ENCODE measurements around the gene YWHAH. TPM values are rescaled to one million over a fixed set of nuclear protein-coding genes. Genes with fewer than 3 reads are reported as not detected.

Gene YWHAH
- total and polyA plus RNA-seq, 2 experiments from 2014 or later, result 168 to 237 TPM

GRCh38 chr22:31942091-31942490, 2.2 kb upstream of the YWHAH start:
- Histone ChIP-seq H3K9ac (no peak overlapping the region), H3K36me3 (ENCODE audit: low read depth) (no peaks in the 10 kb centered on the region), H3K4me3 (no peak overlapping the region), H3K4me2 (ENCODE audit: unreplicated experiment) (no peak overlapping the region), H3K9me3 (ENCODE audit: low read depth) (no peaks in the 10 kb centered on the region), H2AFZ (no peak overlapping the region), H3K9me2 (ENCODE audit: insufficient read depth) (no peaks in the 10 kb centered on the region), H3K27me3 (replicated peaks; ENCODE audit: insufficient read depth) (no peaks in the 10 kb centered on the region), H3K79me2 (ENCODE audit: insufficient read depth) (peaks cover 25% of the 10 kb centered on the region), H3F3A (ENCODE audit: insufficient read depth) (peaks cover 11% of the 10 kb centered on the region), H3K27ac (no peak overlapping the region), H3K4me1 (ENCODE audit: insufficient read depth) (peaks cover 15% of the 10 kb centered on the region), H4K20me1 (ENCODE audit: insufficient read depth) (no peaks in the 10 kb centered on the region)
- no peak for DNase-seq
- in situ Hi-C loops (cut with MboI), result no loop called here
- WGBS, 2 experiments (ENCODE audit: low coverage in 1 of 2, low lambda C conversion rate in 2 of 2, missing lambda C conversion rate in 2 of 2), result 88 to 89% methylated on average over 5 of the region's 5 CpGs
- no peak for TF ChIP-seq EZH2 (IDR thresholded peaks at IDR 0.05; ENCODE audit: insufficient read depth, poor library complexity, severe bottlenecking)
- no peak for TF ChIP-seq EZH2phosphoT487 (IDR thresholded peaks at IDR 0.05; ENCODE audit: insufficient read depth, low read depth)

GRCh38 chr22:31943206-31943977, 943 bp upstream of the YWHAH start:
- WGBS, 2 experiments (ENCODE audit: low coverage in 1 of 2, low lambda C conversion rate in 2 of 2, missing lambda C conversion rate in 2 of 2), result 45 to 46% methylated on average over 15 of the region's 15 CpGs
- in situ Hi-C loops (cut with MboI), result no loop called here
- 0 out of 2 replicates have a peak, but pooled peaks cover 9% of the 10 kb centered on the region for H3K36me3 ChIP-seq (ENCODE audit: low read depth)
- H3K9ac ChIP-seq, result peak overlapping the region; percentile 79
- no peak for TF ChIP-seq EZH2 (IDR thresholded peaks at IDR 0.05; ENCODE audit: insufficient read depth, poor library complexity, severe bottlenecking)
- no peak for TF ChIP-seq EZH2phosphoT487 (IDR thresholded peaks at IDR 0.05; ENCODE audit: insufficient read depth, low read depth)
- no peaks in the 10 kb centered on the region for H4K20me1 ChIP-seq (ENCODE audit: insufficient read depth)
- peaks cover 15% of the 10 kb centered on the region for H3K4me1 ChIP-seq (ENCODE audit: insufficient read depth)
- H2AFZ ChIP-seq, result peak overlapping the region; percentile 84
- no peaks in the 10 kb centered on the region for H3K9me3 ChIP-seq (ENCODE audit: low read depth)
- H3K79me2 ChIP-seq (ENCODE audit: insufficient read depth), result peaks cover 38% of the 10 kb centered on the region
- peak overlapping the region; percentile 76 for H3K4me2 ChIP-seq (ENCODE audit: unreplicated experiment)
- no peaks in the 10 kb centered on the region for H3K27me3 ChIP-seq (replicated peaks; ENCODE audit: insufficient read depth)
- H3F3A ChIP-seq (ENCODE audit: insufficient read depth), result peaks cover 16% of the 10 kb centered on the region
- DNase-seq, result no peak
- H3K9me2 ChIP-seq (ENCODE audit: insufficient read depth), result no peaks in the 10 kb centered on the region
- H3K4me3 ChIP-seq, result peak overlapping the region; percentile 100
- peak overlapping the region; percentile 69 for H3K27ac ChIP-seq

- Histone ChIP-seq H4K20me1 (ENCODE audit: insufficient read depth) (no peaks in the 10 kb centered on the region), H3K79me2 (ENCODE audit: insufficient read depth) (peaks cover 53% of the 10 kb centered on the region), H3K9ac (peak overlapping the region; percentile 92), H3K9me2 (ENCODE audit: insufficient read depth) (no peaks in the 10 kb centered on the region), H3K27ac (peak overlapping the region; percentile 67), H3K4me3 (peak overlapping the region; percentile 100), H2AFZ (peak overlapping the region; percentile 55; the same call in 1 of the 2 replicates), H3K36me3 (ENCODE audit: low read depth) (peaks cover 13% of the 10 kb centered on the region; the same call in 1 of the 2 replicates), H3F3A (ENCODE audit: insufficient read depth) (peaks cover 29% of the 10 kb centered on the region), H3K27me3 (replicated peaks; ENCODE audit: insufficient read depth) (no peaks in the 10 kb centered on the region), H3K4me1 (ENCODE audit: insufficient read depth) (peaks cover 19% of the 10 kb centered on the region), H3K9me3 (ENCODE audit: low read depth) (no peaks in the 10 kb centered on the region), H3K4me2 (ENCODE audit: unreplicated experiment) (peak overlapping the region; percentile 93)
- in situ Hi-C loops (cut with MboI), result no loop called here
- peak; percentile 60 for DNase-seq
- 1 to 2% methylated on average over 37 to 63 of the region's 76 CpGs for WGBS, 2 experiments (ENCODE audit: low coverage in 1 of 2, low lambda C conversion rate in 2 of 2, missing lambda C conversion rate in 2 of 2)
- TF ChIP-seq EZH2 (IDR thresholded peaks at IDR 0.05; ENCODE audit: insufficient read depth, poor library complexity, severe bottlenecking) (no peak), EZH2phosphoT487 (IDR thresholded peaks at IDR 0.05; ENCODE audit: insufficient read depth, low read depth) (no peak)
Observed at GRCh38 chr22:31944700-31945442, 536 bp downstream of the YWHAH start.

- 41% methylated on average over 15 of the region's 15 CpGs for WGBS, 2 experiments (ENCODE audit: low coverage in 1 of 2, low lambda C conversion rate in 2 of 2, missing lambda C conversion rate in 2 of 2)
- peaks cover 15% of the 10 kb centered on the region; the same call in 1 of the 2 replicates for H3K36me3 ChIP-seq (ENCODE audit: low read depth)
- peak overlapping the region; percentile 67 for H3K27ac ChIP-seq
- H3F3A ChIP-seq (ENCODE audit: insufficient read depth), result peaks cover 34% of the 10 kb centered on the region
- TF ChIP-seq EZH2 (IDR thresholded peaks at IDR 0.05; ENCODE audit: insufficient read depth, poor library complexity, severe bottlenecking), result no peak
- TF ChIP-seq EZH2phosphoT487 (IDR thresholded peaks at IDR 0.05; ENCODE audit: insufficient read depth, low read depth), result no peak
- peaks cover 24% of the 10 kb centered on the region for H3K4me1 ChIP-seq (ENCODE audit: insufficient read depth)
- peaks cover 59% of the 10 kb centered on the region for H3K79me2 ChIP-seq (ENCODE audit: insufficient read depth)
- no peak for DNase-seq
- H3K9ac ChIP-seq, result peak overlapping the region; percentile 92
- H4K20me1 ChIP-seq (ENCODE audit: insufficient read depth), result no peaks in the 10 kb centered on the region
- H3K4me2 ChIP-seq (ENCODE audit: unreplicated experiment), result peak overlapping the region; percentile 93
- peak overlapping the region; percentile 100 for H3K4me3 ChIP-seq
- in situ Hi-C loops (cut with MboI), result no loop called here
- no peaks in the 10 kb centered on the region for H3K9me3 ChIP-seq (ENCODE audit: low read depth)
- no peaks in the 10 kb centered on the region for H3K27me3 ChIP-seq (replicated peaks; ENCODE audit: insufficient read depth)
- H3K9me2 ChIP-seq (ENCODE audit: insufficient read depth), result no peaks in the 10 kb centered on the region
- peak overlapping the region; percentile 40; the same call in 1 of the 2 replicates for H2AFZ ChIP-seq
Observed at GRCh38 chr22:31945443-31945855, 1.1 kb downstream of the YWHAH start.

Measured in GM23248 (cell line).